Subcutaneous abdominal adipose tissue (tissue), 5 donors: ENCODE data around the gene KCNS3.
"Not testable (repeated sequence)": the region's sequence is repeated elsewhere in the genome, so short reads cannot be mapped to it uniquely, and the experiment has no call there.

Experiments
- H3K27ac ChIP-seq: one replicate; pipeline ENCODE4 v1.7.0; 2013; ENCODE audit warnings: low read depth, mild to moderate bottlenecking, inconsistent platforms, low read length, moderate library complexity
- H3K27me3 ChIP-seq, 5 donors: one replicate each; pipeline ENCODE4 v1.7.0; 2013; ENCODE audit warnings: low read length in 5 of 5, inconsistent platforms in 1 of 5; ENCODE audit not compliant: control insufficient read depth in 5 of 5, insufficient read depth in 4 of 5
- H3K36me3 ChIP-seq, 5 donors: one replicate each; pipeline ENCODE4 v1.7.0; 2013; ENCODE audit warnings: low read length in 5 of 5; ENCODE audit not compliant: control insufficient read depth in 5 of 5, insufficient read depth in 5 of 5
- H3K4me1 ChIP-seq, 5 donors: one replicate each; pipeline ENCODE4 v1.7.0; 2013; ENCODE audit warnings: low read length in 5 of 5, mild to moderate bottlenecking in 3 of 5, moderate library complexity in 1 of 5; ENCODE audit not compliant: control insufficient read depth in 5 of 5, insufficient read depth in 5 of 5
- H3K4me3 ChIP-seq, 5 donors: one replicate each; pipeline ENCODE4 v1.7.0; 2013; ENCODE audit warnings: low read length in 5 of 5, low read depth in 1 of 5
- H3K9ac ChIP-seq, 5 donors: one replicate each; pipeline ENCODE4 v1.7.0; 2013; ENCODE audit warnings: low read length in 5 of 5, mild to moderate bottlenecking in 4 of 5, moderate library complexity in 3 of 5
- H3K9me3 ChIP-seq, 5 donors: one replicate each; pipeline ENCODE4 v1.7.0; 2013; ENCODE audit warnings: low read length in 5 of 5; ENCODE audit not compliant: control insufficient read depth in 5 of 5
- donor health status: healthy.
- donor health status: healthy.
- donor health status: healthy.
- donor health status: healthy.
- donor health status: healthy.

Gene KCNS3

GRCh38 chr2:17960925-17961324, 82.5 kb downstream of the KCNS3 start:
- no peaks in the 10 kb centered on the region for H3K36me3 ChIP-seq
- H3K27me3 ChIP-seq = no peaks in the 10 kb centered on the region
- H3K4me3 ChIP-seq = no peak overlapping the region
- H3K9ac ChIP-seq = no peak overlapping the region
- no peaks in the 10 kb centered on the region for H3K4me1 ChIP-seq
- H3K27ac ChIP-seq = no peak overlapping the region
- H3K9me3 ChIP-seq = no peaks in the 10 kb centered on the region

DNA sequence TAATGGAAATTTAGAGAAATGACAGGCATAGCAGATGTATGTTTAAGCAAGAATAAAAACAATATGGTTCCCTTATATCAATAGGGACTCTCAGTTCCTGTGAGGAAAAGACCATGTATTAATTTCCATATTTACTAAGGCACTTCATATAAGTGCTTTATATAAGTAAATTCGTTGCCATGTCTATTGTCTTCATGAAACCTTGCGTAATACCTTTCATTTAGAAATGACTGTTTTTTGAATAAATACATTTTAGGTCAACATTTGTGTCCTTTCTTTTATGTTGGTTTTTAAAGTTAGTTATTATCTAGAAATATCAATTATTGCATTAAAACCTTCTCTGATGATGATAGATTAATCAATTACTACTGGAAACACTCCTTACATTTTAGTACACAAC, 83.3 kb downstream of the KCNS3 start:
- Histone ChIP-seq H3K27ac (no peak overlapping the region), H3K9ac (no peak overlapping the region), H3K27me3 (no peaks in the 10 kb centered on the region), H3K36me3 (no peaks in the 10 kb centered on the region), H3K9me3 (no peaks in the 10 kb centered on the region), H3K4me3 (no peak overlapping the region), H3K4me1 (no peaks in the 10 kb centered on the region)

GRCh38 chr2:17962876-17963275, 84.4 kb downstream of the KCNS3 start:
- Histone ChIP-seq H3K27me3 (no peaks in the 10 kb centered on the region), H3K36me3 (no peaks in the 10 kb centered on the region), H3K27ac (no peak overlapping the region), H3K4me1 (no peaks in the 10 kb centered on the region), H3K4me3 (no peak overlapping the region), H3K9me3 (no peaks in the 10 kb centered on the region), H3K9ac (no peak overlapping the region)

DNA sequence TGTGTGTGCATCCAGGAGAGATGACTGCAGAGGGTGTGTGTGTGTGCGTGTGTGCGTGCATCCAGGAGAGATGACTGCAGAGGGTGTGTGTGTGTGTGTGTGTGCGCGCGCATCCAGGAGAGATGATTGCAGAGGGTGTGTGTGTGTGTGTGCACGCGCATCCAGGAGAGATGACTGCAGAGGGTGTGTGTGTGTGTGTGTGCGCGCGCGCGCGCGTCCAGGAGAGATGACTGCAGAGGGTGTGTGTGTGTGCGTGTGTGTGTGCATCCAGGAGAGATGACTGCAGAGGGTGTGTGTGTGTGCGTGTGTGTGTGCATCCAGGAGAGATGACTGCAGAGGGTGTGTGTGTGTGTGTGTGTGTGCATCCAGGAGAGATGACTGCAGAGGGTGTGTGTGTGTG, 85.1 kb downstream of the KCNS3 start:
- not testable (repeated sequence) for H3K9ac ChIP-seq, H3K9me3 ChIP-seq, H3K36me3 ChIP-seq, H3K27me3 ChIP-seq, H3K4me3 ChIP-seq, H3K27ac ChIP-seq, H3K4me1 ChIP-seq

GRCh38 chr2:17965196-17965595, 86.7 kb downstream of the KCNS3 start:
- Histone ChIP-seq H3K36me3 (no peaks in the 10 kb centered on the region), H3K27ac (no peak overlapping the region), H3K9ac (no peak overlapping the region), H3K9me3 (no peaks in the 10 kb centered on the region), H3K27me3 (no peaks in the 10 kb centered on the region), H3K4me3 (no peak overlapping the region), H3K4me1 (no peaks in the 10 kb centered on the region)

DNA sequence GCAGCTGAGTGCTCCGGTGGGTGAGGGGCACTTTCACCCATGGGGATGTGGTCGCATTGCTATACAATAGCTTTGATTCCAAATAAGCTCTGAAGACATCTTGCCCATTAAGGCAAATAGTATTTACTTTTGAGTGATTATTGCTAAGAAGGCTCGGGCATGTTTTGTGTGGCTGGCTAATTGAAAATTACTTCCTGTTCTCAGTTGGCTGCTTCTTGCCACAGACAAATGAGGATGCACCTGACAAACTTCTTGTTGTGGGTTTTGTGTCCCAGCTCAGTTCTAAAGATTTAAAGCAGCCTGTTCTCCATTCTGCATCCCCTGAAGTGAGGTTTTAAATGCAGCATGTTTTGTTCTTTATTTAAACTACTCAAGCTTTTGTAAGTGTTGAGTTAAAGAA, 88.3 kb downstream of the KCNS3 start:
- Histone ChIP-seq H3K27ac (no peak overlapping the region), H3K27me3 (no peaks in the 10 kb centered on the region), H3K9me3 (no peaks in the 10 kb centered on the region), H3K9ac (no peak overlapping the region), H3K36me3 (no peaks in the 10 kb centered on the region), H3K4me3 (no peak overlapping the region), H3K4me1 (no peaks in the 10 kb centered on the region)

- Histone ChIP-seq H3K9me3 (no peaks in the 10 kb centered on the region), H3K27ac (no peak overlapping the region), H3K27me3 (no peaks in the 10 kb centered on the region), H3K4me3 (no peak overlapping the region), H3K36me3 (no peaks in the 10 kb centered on the region), H3K9ac (no peak overlapping the region), H3K4me1 (no peaks in the 10 kb centered on the region)
These were observed 91.2 kb downstream of the KCNS3 start for GRCh38 chr2:17969661-17970060.

DNA sequence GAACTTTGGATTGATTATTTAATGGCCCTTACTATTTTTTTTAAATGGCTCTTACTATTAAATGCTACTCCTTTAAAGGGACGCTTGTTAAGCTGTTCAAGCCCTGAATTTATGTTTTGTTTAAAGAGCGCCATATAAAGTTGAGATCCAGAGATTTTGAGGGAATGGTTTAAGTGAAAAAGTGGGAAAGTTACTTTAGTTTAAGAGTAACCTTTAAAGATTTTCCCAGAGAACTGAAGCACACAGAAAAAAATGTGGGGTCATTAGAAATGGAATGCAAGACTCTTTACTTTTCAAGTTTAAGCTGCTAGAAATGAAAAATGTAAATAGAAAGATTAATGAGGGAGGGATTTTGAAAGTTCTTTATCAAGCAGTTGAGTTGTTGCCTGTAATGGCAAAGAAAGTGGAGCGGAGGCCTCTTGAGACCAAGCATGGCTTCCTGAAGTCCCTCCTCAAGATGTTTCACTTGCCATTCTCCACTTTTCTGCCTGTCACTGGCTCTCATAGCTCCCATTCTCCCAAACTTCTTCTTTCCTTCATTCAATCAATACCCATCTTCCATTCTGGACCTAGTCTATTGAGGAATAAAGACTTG, 93.2 kb downstream of the KCNS3 start:
- Histone ChIP-seq H3K36me3 (no peaks in the 10 kb centered on the region), H3K27me3 (no peaks in the 10 kb centered on the region), H3K4me3 (no peak overlapping the region), H3K4me1 (peaks cover 0 to 3% (median 0%) of the 10 kb centered on the region in 5 donors), H3K9me3 (no peaks in the 10 kb centered on the region), H3K9ac (no peak overlapping the region), H3K27ac (no peak overlapping the region)

DNA sequence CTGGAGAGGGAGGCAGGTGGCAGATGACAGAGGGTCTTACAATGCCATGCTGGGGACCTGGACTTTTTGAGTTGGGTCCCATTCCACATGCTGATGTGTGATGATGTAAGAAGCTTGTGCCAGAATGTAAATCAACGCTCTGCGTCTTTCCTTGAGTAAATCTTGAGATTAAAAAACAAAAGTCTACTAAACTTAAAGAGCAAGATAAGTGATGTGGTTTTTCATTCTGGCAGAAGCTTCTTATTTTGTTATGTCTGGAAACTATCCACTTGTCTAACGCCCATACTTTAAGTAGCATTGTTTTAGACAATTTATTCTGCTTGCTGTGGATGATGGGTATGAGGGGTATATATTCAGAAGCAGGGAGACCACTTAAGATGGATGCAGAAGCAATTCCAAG, 94.5 kb downstream of the KCNS3 start:
- Histone ChIP-seq H3K27ac (no peak overlapping the region), H3K9ac (no peak overlapping the region), H3K27me3 (no peaks in the 10 kb centered on the region), H3K4me3 (no peak overlapping the region), H3K9me3 (no peaks in the 10 kb centered on the region), H3K36me3 (no peaks in the 10 kb centered on the region), H3K4me1 (peaks cover 0 to 6% (median 0%) of the 10 kb centered on the region in 5 donors)

- no peaks in the 10 kb centered on the region for H3K9me3 ChIP-seq
- no peak overlapping the region for H3K4me3 ChIP-seq
- H3K27ac ChIP-seq = no peak overlapping the region
- peaks cover 0 to 6% (median 0%) of the 10 kb centered on the region in 5 donors for H3K4me1 ChIP-seq
- no peaks in the 10 kb centered on the region for H3K27me3 ChIP-seq
- no peaks in the 10 kb centered on the region for H3K36me3 ChIP-seq
- H3K9ac ChIP-seq = no peak overlapping the region
These were observed 96.9 kb downstream of the KCNS3 start for GRCh38 chr2:17975401-17975800.
